GM12873 (cell line): ENCODE measurements around the gene COLEC12.

Source experiments
- CTCF ChIP-seq: IDR thresholded peaks from 2 replicates; pipeline ENCODE4 v1.5.1; 2012; ENCODE audit warnings: low read depth, mild to moderate bottlenecking, moderate library complexity, low read length, control low read depth; ENCODE audit not compliant: insufficient read depth; ENCODE audit errors: missing control alignments

COLEC12 gene

DNA sequence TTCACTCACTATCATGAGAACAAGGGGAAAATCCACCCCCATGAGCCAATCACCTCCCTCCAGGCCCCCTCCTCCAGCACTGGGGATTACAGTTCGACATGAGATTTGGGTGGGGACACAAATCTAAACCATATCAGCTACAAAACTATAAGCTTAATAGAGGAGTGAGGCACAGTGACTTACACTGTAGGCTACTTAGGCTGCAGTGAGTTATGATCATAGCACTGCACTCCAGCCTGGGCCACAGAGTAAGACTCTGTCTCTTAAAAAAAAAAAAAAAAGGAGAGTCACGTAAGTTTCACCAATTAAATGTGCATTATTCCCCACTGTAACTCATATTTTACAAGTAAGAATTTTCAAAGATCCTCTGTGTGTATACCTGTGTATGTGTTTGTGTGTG is 26.2 kb upstream of the COLEC12 start:
- TF ChIP-seq CTCF, result no peak

- no peak for TF ChIP-seq CTCF
These were observed 24.7 kb upstream of the COLEC12 start for GRCh38 chr18:525036-525797.

DNA sequence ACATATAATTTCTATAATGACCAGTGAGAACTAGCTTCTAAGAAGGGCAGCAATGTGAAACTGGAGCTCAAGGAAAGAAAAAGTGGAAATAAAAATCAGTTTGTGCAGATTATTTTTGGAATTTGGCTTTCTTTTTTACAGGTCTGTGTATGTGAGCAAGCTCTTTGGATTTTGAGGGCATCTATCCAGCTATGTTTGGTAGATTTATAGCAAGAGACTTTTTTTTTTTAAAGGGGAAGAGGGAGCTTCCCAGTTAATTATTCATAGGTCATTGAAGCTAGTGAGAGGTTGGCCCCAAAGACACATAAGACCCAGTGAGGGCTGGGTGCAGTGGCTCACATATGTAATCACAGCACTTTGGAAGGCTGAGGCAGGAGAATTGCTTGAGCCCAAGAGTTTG is 24.0 kb upstream of the COLEC12 start:
- no peak for TF ChIP-seq CTCF

- TF ChIP-seq CTCF, result no peak
These were observed 23.1 kb upstream of the COLEC12 start for GRCh38 chr18:523561-523960.

GRCh38 chr18:519019-519879 is 18.7 kb upstream of the COLEC12 start:
- TF ChIP-seq CTCF, result no peak

- TF ChIP-seq CTCF, result no peak
These were observed 17.6 kb upstream of the COLEC12 start for GRCh38 chr18:518081-518480.

GRCh38 chr18:515838-516237 is 15.3 kb upstream of the COLEC12 start:
- TF ChIP-seq CTCF, result no peak
